GM18517 (cell line): ENCODE measurements around the gene PTPRE.

Experiments
- ATAC-seq: cut with Tn5 transposase; IDR thresholded peaks from one replicate; pipeline ENCODE4 v1.9.1; 2021; ENCODE audit warnings: mild to moderate bottlenecking, moderate library complexity; ENCODE audit not compliant: unreplicated experiment

PTPRE gene

GRCh38 chr10:127947211-127947610 lies 40.3 kb downstream of the PTPRE start:
- ATAC-seq: no peak

- no peak for ATAC-seq
Measured at GRCh38 chr10:127948791-127949190, 41.9 kb downstream of the PTPRE start.

- ATAC-seq: no peak
Measured at GRCh38 chr10:127949831-127950230, 42.9 kb downstream of the PTPRE start.

- no peak for ATAC-seq
Measured at GRCh38 chr10:127951861-127952574, 45.1 kb downstream of the PTPRE start.

- no peak for ATAC-seq
Measured at GRCh38 chr10:127952575-127952869, 45.6 kb downstream of the PTPRE start.

- no peak for ATAC-seq
Measured at GRCh38 chr10:127952918-127953317, 46.0 kb downstream of the PTPRE start.

- no peak for ATAC-seq
Measured at GRCh38 chr10:127953876-127954275, 47.0 kb downstream of the PTPRE start.

GRCh38 chr10:127959428-127959827 lies 52.5 kb downstream of the PTPRE start:
- ATAC-seq: no peak

GRCh38 chr10:127961071-127961470 lies 54.2 kb downstream of the PTPRE start:
- ATAC-seq: no peak

GRCh38 chr10:127962205-127962604 lies 55.3 kb downstream of the PTPRE start:
- ATAC-seq: no peak

GRCh38 chr10:127963136-127963535 lies 56.2 kb downstream of the PTPRE start:
- no peak for ATAC-seq

GRCh38 chr10:127964621-127965020 lies 57.7 kb downstream of the PTPRE start:
- no peak for ATAC-seq

- ATAC-seq: no peak
Measured at GRCh38 chr10:127966875-127967274, 60.0 kb downstream of the PTPRE start.

- ATAC-seq: no peak
Measured at GRCh38 chr10:127968027-127968441, 61.1 kb downstream of the PTPRE start.

- ATAC-seq: no peak
Measured at GRCh38 chr10:127968659-127969058, 61.8 kb downstream of the PTPRE start.

GRCh38 chr10:127971101-127971946 lies 64.4 kb downstream of the PTPRE start:
- no peak for ATAC-seq

GRCh38 chr10:127971963-127972615 lies 65.2 kb downstream of the PTPRE start:
- no peak for ATAC-seq

- ATAC-seq: no peak
Measured at GRCh38 chr10:127972751-127973357, 66.0 kb downstream of the PTPRE start.

- no peak for ATAC-seq
Measured at GRCh38 chr10:127973791-127974311, 66.9 kb downstream of the PTPRE start.

- ATAC-seq: no peak
Measured at GRCh38 chr10:127974911-127975310, 68.0 kb downstream of the PTPRE start.

- no peak for ATAC-seq
Measured at GRCh38 chr10:127976286-127976685, 69.4 kb downstream of the PTPRE start.
